HG03064 (cell line): Measurements from ENCODE around the gene LGALS3BP.
"Not testable (repeated sequence)": the region's sequence is repeated elsewhere in the genome, so short reads cannot be mapped to it uniquely, and the experiment has no call there.

ENCODE experiments used
- ATAC-seq: cut with Tn5 transposase; IDR thresholded peaks from one replicate; pipeline ENCODE4 v1.9.1; 2021; ENCODE audit warnings: low read depth; ENCODE audit not compliant: unreplicated experiment

The LGALS3BP gene

GRCh38 chr17:78979780-78980623 lies at the start of gene LGALS3BP:
TSS of gene LGALS3BP (minus strand) at chr17:78979923. CDS start at chr17:78977191, 2,732 bp downstream.
- ATAC-seq: no peak

GRCh38 chr17:79028496-79029326 lies 49.0 kb upstream of the LGALS3BP start:
- ATAC-seq: no peak

- ATAC-seq: no peak
These were observed 48.3 kb upstream of the LGALS3BP start for GRCh38 chr17:79027925-79028491.

GRCh38 chr17:79027274-79027924 lies 47.7 kb upstream of the LGALS3BP start:
- no peak for ATAC-seq

- no peak for ATAC-seq
These were observed 46.9 kb upstream of the LGALS3BP start for GRCh38 chr17:79026376-79027273.

GRCh38 chr17:79024901-79025737 lies 45.4 kb upstream of the LGALS3BP start:
- ATAC-seq: no peak

- ATAC-seq: no peak
These were observed 44.4 kb upstream of the LGALS3BP start, which contains the start of gene C1QTNF1 for GRCh38 chr17:79023886-79024771. TSS of gene C1QTNF1 (plus strand) at chr17:79024169. CDS start at chr17:79043969, 19,800 bp downstream.

GRCh38 chr17:79023180-79023705 lies 43.5 kb upstream of the LGALS3BP start:
- no peak for ATAC-seq

- ATAC-seq: no peak
These were observed 42.8 kb upstream of the LGALS3BP start for GRCh38 chr17:79022507-79022991.

GRCh38 chr17:79021929-79022328 lies 42.2 kb upstream of the LGALS3BP start:
- not testable (repeated sequence) for ATAC-seq

GRCh38 chr17:79020631-79021301 lies 41.0 kb upstream of the LGALS3BP start:
- no peak for ATAC-seq

GRCh38 chr17:79019632-79020584 lies 40.2 kb upstream of the LGALS3BP start:
- no peak for ATAC-seq

GRCh38 chr17:79019261-79019631 lies 39.5 kb upstream of the LGALS3BP start:
- no peak for ATAC-seq

GRCh38 chr17:79018370-79018695 lies 38.6 kb upstream of the LGALS3BP start:
- ATAC-seq: no peak

GRCh38 chr17:79017546-79018369 lies 38.0 kb upstream of the LGALS3BP start:
- ATAC-seq: no peak
